Mucosa of rectum (tissue), 2 donors: ENCODE data around the gene NOXA1.

Experiments
- H3K27ac ChIP-seq, 2 donors: one replicate each; pipeline ENCODE4 v1.7.0; 2013; ENCODE audit warnings: inconsistent platforms in 2 of 2, low read depth in 2 of 2, low read length in 2 of 2
- H3K27me3 ChIP-seq, 2 donors: one replicate each; pipeline ENCODE4 v1.7.0; 2013; ENCODE audit warnings: low read length in 2 of 2; ENCODE audit not compliant: control insufficient read depth in 2 of 2, insufficient read depth in 2 of 2
- H3K36me3 ChIP-seq, 2 donors: one replicate each; pipeline ENCODE4 v1.7.0; 2013; ENCODE audit warnings: low read length in 2 of 2; ENCODE audit not compliant: control insufficient read depth in 2 of 2, insufficient read depth in 2 of 2
- H3K4me1 ChIP-seq, 2 donors: one replicate each; pipeline ENCODE4 v1.7.0; 2013; ENCODE audit warnings: low read length in 2 of 2, mild to moderate bottlenecking in 1 of 2; ENCODE audit not compliant: control insufficient read depth in 2 of 2, insufficient read depth in 2 of 2
- H3K4me3 ChIP-seq, 2 donors: one replicate each; pipeline ENCODE4 v1.7.0; 2013; ENCODE audit warnings: low read length in 2 of 2
- H3K9ac ChIP-seq, 2 donors: one replicate each; pipeline ENCODE4 v1.7.0; 2013; ENCODE audit warnings: low read length in 2 of 2, low read depth in 1 of 2, mild to moderate bottlenecking in 1 of 2
- H3K9me3 ChIP-seq, 2 donors: one replicate each; pipeline ENCODE4 v1.7.0; 2013; ENCODE audit warnings: low read length in 2 of 2; ENCODE audit not compliant: control insufficient read depth in 2 of 2
- donor health status: healthy.
- donor health status: Normal muscosa, but diverticular disease.

The NOXA1 gene

DNA sequence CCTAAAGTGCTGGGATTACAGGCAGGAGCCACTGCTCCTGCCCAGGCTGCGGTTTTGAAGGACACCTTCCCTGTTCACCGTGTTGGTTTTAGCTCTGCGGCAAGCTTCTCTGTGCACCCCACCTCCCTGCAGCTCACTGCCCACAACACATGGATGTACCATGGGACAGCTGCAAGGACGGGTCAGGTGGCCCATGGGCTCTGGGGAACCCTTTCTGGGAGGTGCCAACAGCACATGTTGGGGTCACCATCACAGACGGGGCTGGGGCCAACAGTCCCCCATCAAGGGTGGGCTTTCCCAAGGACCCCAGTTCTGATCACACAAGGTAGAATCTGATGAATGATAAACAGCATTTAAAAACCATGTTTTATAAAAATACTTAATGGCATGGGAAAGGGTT lies 7.7 kb upstream of the NOXA1 start:
- Histone ChIP-seq H3K4me1 (peaks cover 22 to 28% of the 10 kb centered on the region in 2 donors), H3K9me3 (no peaks in the 10 kb centered on the region), H3K4me3 (no peak overlapping the region), H3K9ac (no peak overlapping the region), H3K27ac (no peak overlapping the region), H3K27me3 (no peaks in the 10 kb centered on the region), H3K36me3 (no peaks in the 10 kb centered on the region)

DNA sequence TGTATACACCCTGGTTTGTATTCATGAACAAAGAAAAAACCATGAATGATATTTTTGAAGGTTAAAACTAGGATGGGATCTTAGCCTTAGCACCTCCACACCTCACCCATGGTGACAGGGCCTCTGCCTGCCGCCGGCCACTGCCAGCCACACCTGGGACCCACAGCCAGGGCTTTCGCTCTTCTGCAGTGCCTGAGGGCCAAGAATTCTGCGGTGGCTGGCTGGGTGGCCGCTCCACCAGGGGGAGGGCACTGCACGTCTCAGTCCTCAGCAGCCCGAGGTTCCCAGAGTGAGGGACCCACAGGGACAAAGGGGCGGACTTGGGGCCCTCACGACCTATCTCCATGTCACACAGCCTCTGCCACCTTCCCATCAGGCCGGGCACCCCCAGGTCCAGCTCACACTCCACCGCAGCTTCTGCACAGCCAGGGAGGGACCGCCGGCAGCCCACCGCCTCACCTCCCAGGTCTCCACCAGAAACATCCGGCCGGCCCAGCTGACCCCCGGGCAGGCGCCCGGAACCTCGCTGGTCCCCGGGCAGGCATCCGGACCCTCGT lies 7.1 kb upstream of the NOXA1 start:
- H3K36me3 ChIP-seq, result no peaks in the 10 kb centered on the region
- H3K9ac ChIP-seq, result no peak overlapping the region
- H3K9me3 ChIP-seq, result no peaks in the 10 kb centered on the region
- no peak overlapping the region for H3K4me3 ChIP-seq
- no peaks in the 10 kb centered on the region for H3K27me3 ChIP-seq
- no peak overlapping the region for H3K27ac ChIP-seq
- peaks cover 25 to 26% of the 10 kb centered on the region in 2 donors for H3K4me1 ChIP-seq

DNA sequence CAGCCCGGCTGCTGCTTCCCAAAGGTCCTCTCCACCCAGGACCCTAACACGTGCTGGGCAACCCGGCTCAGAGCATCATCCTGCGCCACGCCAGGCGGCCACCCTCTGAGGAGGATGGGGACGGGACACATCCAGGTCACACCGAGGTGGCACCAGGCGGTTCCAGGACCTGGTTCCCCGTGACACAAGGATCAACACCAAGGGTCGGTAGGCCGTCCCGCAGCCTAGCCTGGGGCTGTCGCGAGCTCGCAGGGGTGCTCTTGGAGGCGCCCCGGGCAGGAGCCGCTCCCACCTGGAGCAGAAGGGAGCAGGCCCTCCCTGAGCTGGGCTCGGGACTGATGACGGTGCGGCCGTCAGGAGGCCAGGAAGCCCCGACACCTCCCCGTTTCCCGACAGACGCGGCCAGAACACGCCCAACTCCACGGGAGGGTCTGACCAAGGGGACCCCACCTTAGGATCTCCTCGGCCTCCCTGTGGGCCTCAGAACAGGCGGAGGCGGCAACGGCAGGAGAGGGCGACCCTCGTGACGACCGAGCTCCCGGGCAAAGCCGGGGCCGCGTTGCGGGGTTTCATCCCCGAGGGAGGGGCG lies 6.5 kb upstream of the NOXA1 start:
- no peaks in the 10 kb centered on the region for H3K27me3 ChIP-seq
- no peak overlapping the region for H3K4me3 ChIP-seq
- no peaks in the 10 kb centered on the region for H3K36me3 ChIP-seq
- H3K4me1 ChIP-seq, result peaks cover 25 to 27% of the 10 kb centered on the region in 2 donors
- H3K27ac ChIP-seq, result no peak overlapping the region
- no peaks in the 10 kb centered on the region for H3K9me3 ChIP-seq
- no peak overlapping the region for H3K9ac ChIP-seq

DNA sequence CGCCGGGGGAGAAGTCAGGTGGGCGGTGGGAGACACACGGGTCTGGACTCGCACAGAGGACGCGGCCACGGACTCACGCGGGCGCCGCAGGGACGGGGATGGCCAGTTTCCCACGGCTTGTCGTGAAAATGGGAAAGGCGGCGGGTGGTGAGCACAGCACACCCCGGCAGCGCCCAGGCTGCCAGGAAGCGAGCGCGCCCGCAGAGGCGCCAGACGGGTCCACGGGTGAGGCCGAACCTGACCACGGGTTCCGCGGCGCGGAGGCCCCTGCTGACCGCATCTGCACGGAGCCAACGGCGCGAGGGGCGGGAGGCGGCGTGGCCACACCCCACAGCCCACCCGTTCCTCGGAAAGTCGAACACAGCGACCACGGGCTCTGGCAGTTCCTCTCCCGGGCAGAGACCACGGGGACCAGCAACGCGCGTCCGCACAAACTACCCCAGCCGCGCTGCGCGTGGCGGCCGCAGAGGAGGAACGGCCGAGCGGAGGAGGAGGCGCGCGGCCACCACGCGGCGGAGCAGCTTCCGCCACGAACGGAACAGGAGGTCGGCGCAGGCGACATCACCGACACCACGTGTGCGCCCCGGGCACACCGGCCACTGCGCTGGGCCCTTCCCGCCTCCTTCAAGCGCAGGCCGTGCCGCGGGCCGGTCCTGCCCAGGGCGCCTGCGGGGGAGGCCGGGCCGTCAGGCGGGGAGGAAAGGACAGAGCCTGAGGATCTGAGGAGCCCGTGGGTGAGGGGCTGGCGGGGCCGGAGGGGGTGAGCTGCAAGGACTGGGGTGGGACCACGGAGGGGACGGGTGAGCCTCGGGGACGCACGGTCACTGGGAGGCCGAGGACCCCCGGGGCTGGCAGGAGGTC lies 5.8 kb upstream of the NOXA1 start:
- no peaks in the 10 kb centered on the region for H3K36me3 ChIP-seq
- H3K9ac ChIP-seq, result no peak overlapping the region
- no peak overlapping the region for H3K27ac ChIP-seq
- H3K4me3 ChIP-seq, result no peak overlapping the region
- H3K9me3 ChIP-seq, result no peaks in the 10 kb centered on the region
- peaks cover 27 to 30% of the 10 kb centered on the region in 2 donors for H3K4me1 ChIP-seq
- H3K27me3 ChIP-seq, result no peaks in the 10 kb centered on the region

DNA sequence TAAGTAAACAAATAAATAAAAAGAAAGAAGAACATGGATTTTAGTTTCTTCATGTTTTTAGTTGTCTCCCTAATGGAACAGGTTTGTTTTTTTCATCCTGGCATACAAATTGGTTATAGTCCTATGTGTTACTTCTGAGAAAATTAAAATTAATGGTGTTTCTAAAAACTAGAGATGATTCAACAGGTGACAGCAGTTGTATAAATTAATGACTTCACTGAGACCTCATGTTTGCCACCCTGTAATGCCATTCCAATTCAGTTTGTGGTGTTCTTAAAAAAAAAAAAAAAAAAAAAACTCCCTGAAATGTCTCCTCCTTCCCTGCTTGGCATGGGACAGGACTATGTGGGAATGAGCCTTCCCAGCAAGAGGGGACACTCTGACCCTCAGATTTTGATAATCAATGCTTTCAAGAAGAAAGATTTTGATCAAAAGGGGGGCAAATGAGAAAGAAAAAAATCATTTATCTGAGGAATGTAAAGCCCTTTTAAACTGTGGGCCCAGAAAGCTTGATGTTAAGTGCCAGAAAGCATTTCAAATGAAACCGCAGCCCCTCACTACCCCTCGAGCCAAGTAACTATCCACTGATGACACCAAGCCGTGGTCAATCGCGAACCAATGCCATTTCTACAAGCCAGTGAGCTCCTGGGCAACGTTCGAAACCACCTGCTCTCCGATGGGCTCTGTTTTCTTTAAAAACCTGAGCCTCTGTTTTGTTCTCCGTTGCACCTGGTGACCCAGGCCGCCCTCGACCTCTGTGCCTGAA lies 1.2 kb upstream of the NOXA1 start:
- peaks cover 12 to 18% of the 10 kb centered on the region in 2 donors for H3K4me1 ChIP-seq
- H3K9ac ChIP-seq, result peak overlapping the region; percentile 82 to 86
- H3K36me3 ChIP-seq, result peaks cover 0 to under 1% of the 10 kb centered on the region in 2 donors
- H3K9me3 ChIP-seq, result no peaks in the 10 kb centered on the region
- peak overlapping the region; percentile 68 to 77 for H3K27ac ChIP-seq
- no peaks in the 10 kb centered on the region for H3K27me3 ChIP-seq
- H3K4me3 ChIP-seq, result peak overlapping the region; percentile 79 to 88

GRCh38 chr9:137423514-137424291 lies 510 bp downstream of the NOXA1 start:
- peaks cover 0 to 3% of the 10 kb centered on the region in 2 donors for H3K36me3 ChIP-seq
- H3K27me3 ChIP-seq, result no peaks in the 10 kb centered on the region
- H3K4me3 ChIP-seq, result peak overlapping the region; percentile 69 to 78
- H3K4me1 ChIP-seq, result peaks cover 12 to 18% of the 10 kb centered on the region in 2 donors
- no peaks in the 10 kb centered on the region for H3K9me3 ChIP-seq
- peak overlapping the region; percentile 86 to 91 for H3K27ac ChIP-seq
- peak overlapping the region; percentile 74 to 97 for H3K9ac ChIP-seq

- H3K9ac ChIP-seq, result no peak overlapping the region
- H3K27ac ChIP-seq, result no peak overlapping the region
- no peaks in the 10 kb centered on the region for H3K9me3 ChIP-seq
- H3K4me3 ChIP-seq, result no peak overlapping the region
- peaks cover 0 to 3% of the 10 kb centered on the region in 2 donors for H3K36me3 ChIP-seq
- no peaks in the 10 kb centered on the region for H3K27me3 ChIP-seq
- peaks cover 5 to 20% of the 10 kb centered on the region in 2 donors for H3K4me1 ChIP-seq
Measured at GRCh38 chr9:137426018-137426681, 3.0 kb downstream of the NOXA1 start.

DNA sequence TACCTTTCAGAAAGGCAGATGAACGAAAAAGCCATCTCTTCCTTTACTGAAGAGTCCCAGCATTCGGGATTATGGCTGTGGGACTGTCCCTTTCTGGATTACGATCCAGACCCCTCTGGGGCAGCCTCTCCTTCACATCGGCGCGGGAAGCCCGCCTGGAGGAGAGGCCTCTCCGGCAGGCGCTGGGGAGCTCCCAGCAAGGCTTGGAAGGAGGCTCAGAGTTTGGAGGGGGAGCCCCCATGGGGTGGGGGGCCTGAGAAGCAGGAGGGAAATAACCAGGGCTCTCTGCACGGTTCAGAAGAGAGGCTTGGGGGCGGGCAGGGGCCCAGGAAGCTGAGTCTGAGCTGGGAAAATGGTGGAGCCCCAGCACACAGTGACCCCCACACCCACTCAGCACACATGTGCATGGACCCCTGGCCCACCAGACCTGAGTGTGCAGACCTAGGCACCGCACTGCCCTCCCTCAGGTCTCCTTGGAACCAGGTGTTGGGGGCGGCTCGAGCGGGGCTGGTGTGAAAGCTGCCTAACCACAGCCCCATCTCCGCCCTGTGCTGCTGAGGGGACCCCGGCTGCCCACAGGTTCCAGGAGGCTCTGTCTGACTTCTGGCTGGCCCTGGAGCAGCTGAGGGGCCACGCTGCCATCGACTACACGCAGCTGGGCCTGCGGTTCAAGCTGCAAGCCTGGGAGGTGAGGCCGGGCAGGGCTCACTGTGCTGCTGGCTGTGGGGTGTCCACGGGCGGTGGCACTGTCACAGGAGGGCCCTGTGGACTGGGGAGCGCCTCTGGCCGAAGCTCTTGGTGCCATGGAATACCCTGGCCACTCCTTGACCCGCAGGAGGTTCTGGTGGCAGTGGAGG lies 4.5 kb downstream of the NOXA1 start:
- H3K27me3 ChIP-seq, result no peaks in the 10 kb centered on the region
- H3K4me3 ChIP-seq, result no peak overlapping the region
- H3K36me3 ChIP-seq, result peaks cover 0 to 3% of the 10 kb centered on the region in 2 donors
- peaks cover 0 to 7% of the 10 kb centered on the region in 2 donors for H3K4me1 ChIP-seq
- H3K9ac ChIP-seq, result no peak overlapping the region
- no peak overlapping the region for H3K27ac ChIP-seq
- no peaks in the 10 kb centered on the region for H3K9me3 ChIP-seq
